ENCODE measurements around the gene TCP1.

DNA sequence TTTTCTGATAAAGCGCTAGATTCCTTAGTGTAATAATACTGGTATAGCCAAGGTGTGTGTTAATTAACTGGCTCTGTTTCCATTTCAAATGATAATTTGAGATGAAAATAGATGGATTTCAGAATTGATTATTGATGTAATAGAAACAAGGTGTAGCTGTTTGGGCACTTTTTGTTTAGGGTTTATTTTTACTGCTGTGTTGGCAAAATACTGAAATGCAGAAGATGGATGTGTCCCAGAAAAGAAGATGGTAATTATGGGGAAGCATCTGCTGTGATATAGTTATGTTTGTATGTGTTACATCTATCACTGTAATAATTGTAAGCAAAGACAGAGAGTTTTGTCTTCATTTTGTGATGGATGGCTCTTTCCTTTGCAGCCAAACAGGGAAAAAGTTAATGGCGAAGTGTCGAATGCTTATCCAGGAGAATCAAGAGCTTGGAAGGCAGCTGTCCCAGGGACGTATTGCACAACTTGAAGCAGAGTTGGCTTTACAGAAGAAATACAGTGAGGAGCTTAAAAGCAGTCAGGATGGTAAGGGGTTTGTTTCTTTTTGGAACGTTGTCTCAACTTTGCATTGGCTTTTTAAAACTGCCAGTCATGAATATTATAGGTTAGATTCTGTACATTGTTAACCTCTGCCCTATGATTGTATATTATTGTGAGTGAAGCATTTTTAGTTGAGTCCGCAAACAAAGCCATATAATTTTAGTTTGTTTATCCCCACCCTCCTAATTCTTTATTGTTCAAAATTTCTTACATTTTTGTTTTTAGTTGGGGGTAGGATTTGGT lies 36.1 kb downstream of the TCP1 start:
- TF ChIP-seq, protein P1, sequence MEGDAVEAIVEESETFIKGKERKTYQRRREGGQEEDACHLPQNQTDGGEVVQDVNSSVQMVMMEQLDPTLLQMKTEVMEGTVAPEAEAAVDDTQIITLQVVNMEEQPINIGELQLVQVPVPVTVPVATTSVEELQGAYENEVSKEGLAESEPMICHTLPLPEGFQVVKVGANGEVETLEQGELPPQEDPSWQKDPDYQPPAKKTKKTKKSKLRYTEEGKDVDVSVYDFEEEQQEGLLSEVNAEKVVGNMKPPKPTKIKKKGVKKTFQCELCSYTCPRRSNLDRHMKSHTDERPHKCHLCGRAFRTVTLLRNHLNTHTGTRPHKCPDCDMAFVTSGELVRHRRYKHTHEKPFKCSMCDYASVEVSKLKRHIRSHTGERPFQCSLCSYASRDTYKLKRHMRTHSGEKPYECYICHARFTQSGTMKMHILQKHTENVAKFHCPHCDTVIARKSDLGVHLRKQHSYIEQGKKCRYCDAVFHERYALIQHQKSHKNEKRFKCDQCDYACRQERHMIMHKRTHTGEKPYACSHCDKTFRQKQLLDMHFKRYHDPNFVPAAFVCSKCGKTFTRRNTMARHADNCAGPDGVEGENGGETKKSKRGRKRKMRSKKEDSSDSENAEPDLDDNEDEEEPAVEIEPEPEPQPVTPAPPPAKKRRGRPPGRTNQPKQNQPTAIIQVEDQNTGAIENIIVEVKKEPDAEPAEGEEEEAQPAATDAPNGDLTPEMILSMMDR (conservative IDR thresholded peaks at IDR 0.05) = no peak
- TF ChIP-seq ZFX (IDR thresholded peaks at IDR 0.05) = no peak
